Fibroblast of gingiva (primary cell): ENCODE results near the gene PELI1.
"Not testable (repeated sequence)": the region's sequence is repeated elsewhere in the genome, so short reads cannot be mapped to it uniquely, and the experiment has no call there.

Experiments
- DNase-seq: peaks from one replicate; pipeline ENCODE4 v3.0.0-alpha.2; 2011; ENCODE audit warnings: low read depth

The PELI1 gene

GRCh38 chr2:64086347-64087082, 57.7 kb downstream of the PELI1 start:
- no peak for DNase-seq

GRCh38 chr2:64085936-64086335, 58.3 kb downstream of the PELI1 start:
- DNase-seq, result no peak

GRCh38 chr2:64081046-64081445, 63.2 kb downstream of the PELI1 start:
- no peak for DNase-seq

- no peak for DNase-seq
These were observed 64.0 kb downstream of the PELI1 start for GRCh38 chr2:64080179-64080578.

- not testable (repeated sequence) for DNase-seq
These were observed 64.5 kb downstream of the PELI1 start for GRCh38 chr2:64079688-64080087.

- not testable (repeated sequence) for DNase-seq
These were observed 67.4 kb downstream of the PELI1 start for GRCh38 chr2:64076828-64077227.

GRCh38 chr2:64074616-64075015, 69.6 kb downstream of the PELI1 start:
- not testable (repeated sequence) for DNase-seq

- DNase-seq, result peak; percentile 7
These were observed 76.9 kb downstream of the PELI1 start for GRCh38 chr2:64067326-64067725.

- no peak for DNase-seq
These were observed 78.7 kb downstream of the PELI1 start for GRCh38 chr2:64065516-64065915.

GRCh38 chr2:64063924-64064331, 80.3 kb downstream of the PELI1 start:
- no peak for DNase-seq

- no peak for DNase-seq
These were observed 80.8 kb downstream of the PELI1 start for GRCh38 chr2:64063454-64063853.

- peak; percentile 53 for DNase-seq
These were observed 81.4 kb downstream of the PELI1 start for GRCh38 chr2:64062840-64063239.

- no peak for DNase-seq
These were observed 85.0 kb downstream of the PELI1 start for GRCh38 chr2:64059270-64059669.

- DNase-seq, result no peak
These were observed 88.2 kb downstream of the PELI1 start for GRCh38 chr2:64056021-64056420.

- no peak for DNase-seq
These were observed 89.9 kb downstream of the PELI1 start for GRCh38 chr2:64054161-64054915.

GRCh38 chr2:64052463-64053241, 91.6 kb downstream of the PELI1 start:
- no peak for DNase-seq

GRCh38 chr2:64049633-64050220, 94.5 kb downstream of the PELI1 start:
- peak; percentile 53 for DNase-seq

GRCh38 chr2:64045938-64046337, 98.3 kb downstream of the PELI1 start:
- DNase-seq, result no peak
